Chondrocyte (in vitro differentiated cells): ENCODE data around the gene ATL3. TPM values are rescaled to one million over a fixed set of nuclear protein-coding genes. Genes with fewer than 3 reads are reported as not detected.
"Not testable (repeated sequence)": the region's sequence is repeated elsewhere in the genome, so short reads cannot be mapped to it uniquely, and the experiment has no call there.

Source experiments
- DNase-seq: peaks from one replicate; pipeline ENCODE4 v3.0.0; 2021; ENCODE audit warnings: mixed read lengths, low spot score
- H3K27ac Mint-ChIP-seq: one replicate; pipeline ENCODE4 v1.8.0; 2021; ENCODE audit warnings: mild to moderate bottlenecking, moderate library complexity, mixed read lengths; ENCODE audit not compliant: unreplicated experiment
- H3K27me3 Mint-ChIP-seq: 2 replicates; pipeline ENCODE4 v1.8.0; 2021; ENCODE audit warnings: low read depth, mixed read lengths
- H3K36me3 Mint-ChIP-seq: 2 replicates; pipeline ENCODE4 v1.8.0; 2021; ENCODE audit warnings: low read depth, mixed read lengths
- H3K4me1 Mint-ChIP-seq: 2 replicates; pipeline ENCODE4 v1.8.0; 2021; ENCODE audit warnings: low read depth, mild to moderate bottlenecking, mixed read lengths
- H3K4me3 Mint-ChIP-seq: one replicate; pipeline ENCODE4 v1.8.0; 2021; ENCODE audit warnings: mild to moderate bottlenecking, moderate library complexity, mixed read lengths; ENCODE audit not compliant: unreplicated experiment
- H3K9me3 Mint-ChIP-seq: 2 replicates; pipeline ENCODE4 v1.8.0; 2021; ENCODE audit warnings: low read depth, mixed read lengths
- total RNA-seq: library from RNA; stranded (reverse); gene quantifications from 3 replicates; pipeline ENCODE4 v1.2.1, GENCODE V29; 2021
- TF ChIP-seq, protein P1 (sequence below): fragments of 200-600 bp; sonication (generic); IDR thresholded peaks from 2 replicates; pipeline ENCODE4 v1.5.0; 2021; ENCODE audit warnings: antibody characterized with exemption, mild to moderate bottlenecking, moderate library complexity

The ATL3 gene
- total RNA-seq, 1 donor from 2014 or later, result 137 TPM

DNA sequence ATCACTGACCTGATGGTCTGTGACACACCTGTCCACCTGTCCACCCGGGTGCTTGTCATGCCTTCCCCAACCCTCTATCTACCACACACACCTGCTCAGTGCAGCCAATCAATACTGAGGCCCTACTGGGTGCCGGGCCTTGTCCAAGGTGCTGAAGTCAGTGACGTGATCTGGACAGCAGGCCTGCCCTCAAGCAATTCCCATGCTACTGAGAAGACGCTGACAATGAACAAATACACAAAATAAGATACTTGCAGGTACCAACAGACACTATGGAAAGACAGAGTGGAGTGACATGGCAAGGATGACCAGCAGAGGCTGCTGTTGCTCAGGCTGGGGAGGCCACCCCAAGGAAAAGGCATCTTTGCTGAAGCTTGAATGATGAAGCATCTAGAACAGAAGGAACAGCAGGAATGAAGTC is 78.2 kb downstream of the ATL3 start:
- no peak overlapping the region for H3K4me3 Mint-ChIP-seq
- TF ChIP-seq, protein P1, sequence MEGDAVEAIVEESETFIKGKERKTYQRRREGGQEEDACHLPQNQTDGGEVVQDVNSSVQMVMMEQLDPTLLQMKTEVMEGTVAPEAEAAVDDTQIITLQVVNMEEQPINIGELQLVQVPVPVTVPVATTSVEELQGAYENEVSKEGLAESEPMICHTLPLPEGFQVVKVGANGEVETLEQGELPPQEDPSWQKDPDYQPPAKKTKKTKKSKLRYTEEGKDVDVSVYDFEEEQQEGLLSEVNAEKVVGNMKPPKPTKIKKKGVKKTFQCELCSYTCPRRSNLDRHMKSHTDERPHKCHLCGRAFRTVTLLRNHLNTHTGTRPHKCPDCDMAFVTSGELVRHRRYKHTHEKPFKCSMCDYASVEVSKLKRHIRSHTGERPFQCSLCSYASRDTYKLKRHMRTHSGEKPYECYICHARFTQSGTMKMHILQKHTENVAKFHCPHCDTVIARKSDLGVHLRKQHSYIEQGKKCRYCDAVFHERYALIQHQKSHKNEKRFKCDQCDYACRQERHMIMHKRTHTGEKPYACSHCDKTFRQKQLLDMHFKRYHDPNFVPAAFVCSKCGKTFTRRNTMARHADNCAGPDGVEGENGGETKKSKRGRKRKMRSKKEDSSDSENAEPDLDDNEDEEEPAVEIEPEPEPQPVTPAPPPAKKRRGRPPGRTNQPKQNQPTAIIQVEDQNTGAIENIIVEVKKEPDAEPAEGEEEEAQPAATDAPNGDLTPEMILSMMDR, result peak; percentile 75
- peaks cover 4% of the 10 kb centered on the region for H3K27me3 Mint-ChIP-seq
- H3K4me1 Mint-ChIP-seq, result peaks cover 5% of the 10 kb centered on the region
- H3K36me3 Mint-ChIP-seq, result peaks cover 20% of the 10 kb centered on the region
- peak overlapping the region; percentile 53 for H3K27ac Mint-ChIP-seq
- no peak for DNase-seq
- H3K9me3 Mint-ChIP-seq, result no peaks in the 10 kb centered on the region

DNA sequence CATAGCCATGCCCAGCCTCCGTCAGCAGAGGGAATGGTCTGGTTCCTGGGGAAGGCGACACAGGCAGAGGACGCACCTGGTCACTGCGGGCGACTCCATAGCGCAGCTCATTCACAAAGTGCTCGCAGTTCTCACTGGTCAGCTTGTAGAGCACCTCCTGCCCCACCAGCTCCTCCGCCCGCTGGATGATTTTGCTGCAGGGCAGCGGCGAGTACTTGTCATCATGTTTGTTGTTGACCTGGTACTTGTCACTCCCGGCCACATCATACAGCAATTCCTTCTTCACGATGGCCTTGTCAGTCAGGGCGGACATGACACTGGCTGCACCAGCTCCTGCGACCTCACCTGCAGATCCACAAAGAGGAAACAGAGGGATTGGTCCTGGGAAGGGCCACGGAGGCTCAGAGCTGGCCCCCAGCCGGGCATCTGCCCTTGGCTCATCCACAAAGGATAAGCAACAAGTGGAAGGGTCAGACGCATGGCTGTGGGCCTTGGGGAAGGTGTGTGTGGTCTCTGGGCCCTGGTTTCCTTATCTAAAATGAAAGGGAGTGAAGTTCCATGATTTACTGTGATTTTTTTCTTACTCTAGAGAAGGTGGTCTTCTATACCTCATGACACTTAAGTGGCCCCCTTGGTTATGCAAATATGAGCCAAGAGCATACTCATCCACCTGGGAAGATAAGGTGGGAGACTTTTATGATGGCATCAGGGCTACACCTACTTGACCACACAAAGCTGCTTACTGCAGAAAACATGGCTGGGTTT is 81.0 kb downstream of the ATL3 start:
- Mint-ChIP-seq H3K27ac (no peak overlapping the region), H3K4me1 (no peaks in the 10 kb centered on the region)
- TF ChIP-seq, protein P1, result no peak

GRCh38 chr11:63589000-63589399 is 82.2 kb downstream of the ATL3 start:
- TF ChIP-seq, protein P1, result no peak
- Mint-ChIP-seq H3K4me1 (no peaks in the 10 kb centered on the region), H3K27ac (no peak overlapping the region), H3K4me3 (no peak overlapping the region), H3K36me3 (peaks cover 25% of the 10 kb centered on the region), H3K9me3 (no peaks in the 10 kb centered on the region), H3K27me3 (peaks cover 4% of the 10 kb centered on the region)
- DNase-seq, result no peak

More for the DNA sequence above, 81.0 kb downstream of the ATL3 start:
- Mint-ChIP-seq H3K27me3 (peaks cover 4% of the 10 kb centered on the region), H3K4me3 (no peak overlapping the region), H3K9me3 (no peaks in the 10 kb centered on the region), H3K36me3 (peaks cover 26% of the 10 kb centered on the region)
- DNase-seq, result no peak

GRCh38 chr11:63586451-63587166 is 84.6 kb downstream of the ATL3 start:
- H3K36me3 Mint-ChIP-seq, result peaks cover 29% of the 10 kb centered on the region
- no peak for DNase-seq
- H3K4me3 Mint-ChIP-seq, result no peak overlapping the region
- no peak overlapping the region for H3K27ac Mint-ChIP-seq
- H3K27me3 Mint-ChIP-seq, result peaks cover 4% of the 10 kb centered on the region
- no peaks in the 10 kb centered on the region for H3K4me1 Mint-ChIP-seq
- peaks cover 7% of the 10 kb centered on the region for H3K9me3 Mint-ChIP-seq
- TF ChIP-seq, protein P1, result no peak

GRCh38 chr11:63583357-63583677 is 87.9 kb downstream of the ATL3 start:
- H3K4me3 Mint-ChIP-seq, result no peak overlapping the region
- no peak for DNase-seq
- TF ChIP-seq, protein P1, result no peak
- no peaks in the 10 kb centered on the region for H3K27me3 Mint-ChIP-seq
- H3K4me1 Mint-ChIP-seq, result no peaks in the 10 kb centered on the region
- peaks cover 22% of the 10 kb centered on the region for H3K9me3 Mint-ChIP-seq
- H3K36me3 Mint-ChIP-seq, result peaks cover 36% of the 10 kb centered on the region
- no peak overlapping the region for H3K27ac Mint-ChIP-seq

DNA sequence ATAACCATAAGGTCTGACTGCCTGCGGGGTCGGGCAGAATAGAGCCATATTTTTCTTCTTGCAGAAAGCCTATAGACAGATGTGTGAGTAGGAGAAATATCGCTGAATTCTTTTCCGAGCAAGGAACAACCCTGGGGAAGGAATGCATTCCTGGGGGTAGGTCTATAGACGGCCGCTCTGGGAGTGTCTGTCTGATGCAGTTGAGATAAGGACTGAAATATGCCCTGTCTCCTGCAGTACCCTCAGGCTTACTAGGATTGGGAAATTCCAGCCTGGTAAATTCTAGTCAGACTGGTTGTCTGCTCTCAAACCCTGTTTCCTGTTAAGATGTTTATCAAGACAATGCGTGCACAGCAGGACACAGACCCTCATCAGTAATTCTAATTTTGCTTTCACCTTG is 90.0 kb downstream of the ATL3 start:
- not testable (repeated sequence) for H3K4me1 Mint-ChIP-seq, H3K27ac Mint-ChIP-seq, H3K4me3 Mint-ChIP-seq, H3K27me3 Mint-ChIP-seq, DNase-seq
- H3K9me3 Mint-ChIP-seq, result peaks cover 22% of the 10 kb centered on the region
- H3K36me3 Mint-ChIP-seq, result peaks cover 33% of the 10 kb centered on the region

GRCh38 chr11:63578882-63579281 is 92.3 kb downstream of the ATL3 start:
- Mint-ChIP-seq H3K4me1 (peaks cover 13% of the 10 kb centered on the region), H3K9me3 (peaks cover 22% of the 10 kb centered on the region), H3K36me3 (peaks cover 35% of the 10 kb centered on the region)
- H3K27ac Mint-ChIP-seq, H3K4me3 Mint-ChIP-seq, DNase-seq, H3K27me3 Mint-ChIP-seq: not testable (repeated sequence)
